K562 (cell line): ENCODE measurements around the gene ABHD3. TPM values are rescaled to one million over a fixed set of nuclear protein-coding genes. Genes with fewer than 3 reads are reported as not detected.

ENCODE experiments used
- ATAC-seq: fragments of 200-7000 bp; cut with Tn5 transposase; 3 replicates; pipeline ENCODE4 v1.9.1; 2020; ENCODE audit warnings: moderate library complexity
- BruUV-seq: library from RNA; stranded (reverse); fragments of 400-500 nt; replicated peaks from 2 replicates; lab custom pipeline; 2021; lab: Mats Ljungman, UMichigan
- CTCF ChIA-PET: fragments of 300-600 bp; formaldehyde crosslinking; extraction: SDS; loops from one replicate; lab custom pipeline; 2021; ENCODE audit warnings: low intra/inter-chr PET ratio; lab: Yijun Ruan, JAX
- POLR2A ChIA-PET: fragments of 300-600, 350-650 bp; sonication (Branson Sonifier 250); formaldehyde crosslinking; extraction: SDS; loops from one replicate; lab custom pipeline; 2021; ENCODE audit warnings: antibody characterized with exemption, inconsistent platforms; lab: Yijun Ruan, JAX
- DNase-seq, 4 experiments: peaks; one replicate each; pipeline versions ENCODE4 v3.0.0 to v3.0.0-alpha.2; 2011 to 2018; ENCODE audit warnings: low spot score in 3 of 4, mixed read lengths in 3 of 4; ENCODE audit errors: extremely low read depth in 1 of 4
- FAIRE-seq: peaks from 2 replicates; lab custom pipeline; 2011; peaks lifted over from hg19 to GRCh38; lab: Jason Lieb, UNC
- H2AFZ ChIP-seq: 2 replicates; pipeline ENCODE4 v1.6.0; 2011; ENCODE audit warnings: low read depth, low read length, control low read depth, inconsistent platforms
- H3K27ac ChIP-seq: fragments of 200-600 bp; 3 replicates; pipeline ENCODE4 v1.8.0; 2011; ENCODE audit warnings: low read depth, mild to moderate bottlenecking, control low read depth, inconsistent platforms, low read length, moderate library complexity, mixed read lengths; ENCODE audit errors: extremely low read depth
- H3K27me3 ChIP-seq, 2 experiments: fragments of 300-600 bp in 1 of 2; 2 replicates in 1 of 2; 3 replicates in 1 of 2; pipeline versions ENCODE4 v1.6.0 to v1.8.0; 2011; ENCODE audit warnings: inconsistent platforms in 2 of 2, low read length in 2 of 2, mild to moderate bottlenecking in 1 of 2, mixed read lengths in 1 of 2, moderate library complexity in 1 of 2; ENCODE audit not compliant: control insufficient read depth in 2 of 2, insufficient read depth in 2 of 2
- H3K36me3 ChIP-seq: fragments of 300-600 bp; 3 replicates; pipeline ENCODE4 v1.8.0; 2011; ENCODE audit warnings: mild to moderate bottlenecking, low read length, inconsistent platforms; ENCODE audit not compliant: control insufficient read depth, insufficient read depth
- H3K4me1 ChIP-seq, 2 experiments: fragments of 200-600 bp in 1 of 2; replicated peaks in 1 of 2; 2 replicates in 1 of 2; 3 replicates in 1 of 2; pipeline versions ENCODE4 v1.5.1 to v1.8.0; 2011; ENCODE audit warnings: inconsistent platforms in 2 of 2, low read length in 2 of 2, mild to moderate bottlenecking in 1 of 2, mixed read lengths in 1 of 2, moderate library complexity in 1 of 2; ENCODE audit not compliant: control insufficient read depth in 2 of 2, insufficient read depth in 2 of 2
- H3K4me2 ChIP-seq: 2 replicates; pipeline ENCODE4 v1.6.1; 2011; ENCODE audit warnings: low read length, control low read depth, inconsistent platforms, mixed read lengths; ENCODE audit not compliant: insufficient read depth
- H3K4me3 ChIP-seq: fragments of 200-600 bp; sonication (generic), shearing (Covaris generic); 2 replicates; pipeline ENCODE4 v1.5.1; 2016; ENCODE audit warnings: control low read depth, inconsistent platforms
- H3K79me2 ChIP-seq: fragments of 200-600 bp; 3 replicates; pipeline ENCODE4 v1.8.0; 2011; ENCODE audit warnings: low read length, inconsistent platforms; ENCODE audit not compliant: control insufficient read depth, insufficient read depth
- H3K9ac ChIP-seq, 2 experiments: 2 replicates each; pipeline versions ENCODE4 v1.6.0 to v1.6.1; 2011; ENCODE audit warnings: low read depth in 2 of 2, low read length in 2 of 2, control low read depth in 1 of 2, inconsistent platforms in 1 of 2, mild to moderate bottlenecking in 1 of 2, mixed read lengths in 1 of 2; ENCODE audit not compliant: insufficient read depth in 1 of 2
- H3K9me1 ChIP-seq: one replicate; pipeline ENCODE4 v1.6.0; 2011; ENCODE audit warnings: inconsistent platforms, mild to moderate bottlenecking, low read length, moderate library complexity; ENCODE audit not compliant: control insufficient read depth, insufficient read depth
- H3K9me3 ChIP-seq: replicated peaks from 2 replicates; pipeline ENCODE4 v1.5.1; 2011; ENCODE audit warnings: low read depth, low read length, inconsistent platforms; ENCODE audit not compliant: control insufficient read depth, insufficient read depth
- H4K20me1 ChIP-seq: replicated peaks from 2 replicates; pipeline ENCODE4 v1.6.1; 2011; ENCODE audit warnings: low read length, inconsistent platforms, mixed read lengths; ENCODE audit not compliant: control insufficient read depth, insufficient read depth
- BDP1 ChIP-seq: IDR thresholded peaks from 3 replicates; pipeline ENCODE4 v1.6.1; 2011; ENCODE audit not compliant: insufficient read length, insufficient read depth
- BRF1 ChIP-seq: IDR thresholded peaks from 3 replicates; pipeline ENCODE4 v1.6.1; 2011; ENCODE audit warnings: borderline replicate concordance, mild to moderate bottlenecking; ENCODE audit not compliant: insufficient read length; ENCODE audit errors: extremely low read depth
- FIP1L1 ChIP-seq: fragments of 200-400 bp; formaldehyde crosslinking; IDR thresholded peaks from 2 replicates; pipeline ENCODE4 v1.6.1; 2018; ENCODE audit warnings: mild to moderate bottlenecking, low read depth, low read length; ENCODE audit not compliant: poor library complexity, severe bottlenecking
- FOXA1 ChIP-seq: fragments of 450-650 bp; IDR thresholded peaks from 2 replicates; pipeline ENCODE4 v1.6.1; 2016; ENCODE audit warnings: mild to moderate bottlenecking, borderline replicate concordance
- FOXP4 ChIP-seq: sonication (generic); formaldehyde crosslinking; IDR thresholded peaks from 2 replicates; pipeline ENCODE4 v1.8.0; 2022; ENCODE audit warnings: mild to moderate bottlenecking, missing genetic modification reagents, borderline replicate concordance
- HDAC3 ChIP-seq: fragments of 450-650 bp; IDR thresholded peaks from 2 replicates; pipeline ENCODE4 v1.6.1; 2018; ENCODE audit warnings: borderline replicate concordance, mild to moderate bottlenecking, moderate library complexity; ENCODE audit not compliant: partially characterized antibody
- HINFP ChIP-seq: fragments of 450-650 bp; conservative IDR thresholded peaks from 2 replicates; pipeline ENCODE4 v1.6.1; 2016; ENCODE audit warnings: missing genetic modification characterization, low read depth, mild to moderate bottlenecking, control low read depth, missing compliant biosample characterization
- MXD1 ChIP-seq: fragments of 250-450 bp; sonication (Bioruptor Pico); IDR thresholded peaks from 2 replicates; pipeline ENCODE4 v1.8.0; 2021; ENCODE audit warnings: borderline replicate concordance, mild to moderate bottlenecking, moderate library complexity; ENCODE audit not compliant: poor library complexity, severe bottlenecking
- NFIC ChIP-seq: fragments of 450-650 bp; IDR thresholded peaks from 2 replicates; pipeline ENCODE4 v1.6.1; 2017; ENCODE audit warnings: mild to moderate bottlenecking, inconsistent platforms
- TSHZ1 ChIP-seq: fragments of 250-450 bp; sonication (Bioruptor Pico); IDR thresholded peaks from 2 replicates; pipeline ENCODE4 v1.4.0; 2020; ENCODE audit warnings: mild to moderate bottlenecking, moderate library complexity
- ZFX ChIP-seq: sonication (generic); formaldehyde crosslinking; IDR thresholded peaks from 2 replicates; pipeline ENCODE4 v1.8.0; 2022; ENCODE audit warnings: mild to moderate bottlenecking, missing genetic modification reagents, moderate library complexity
- ZNF668 ChIP-seq: fragments of 250-450 bp; sonication (Bioruptor Pico); IDR thresholded peaks from 2 replicates; pipeline ENCODE4 v1.8.0; 2022; ENCODE audit warnings: mild to moderate bottlenecking, inconsistent platforms
- WGBS: fragments of 100-300 bp; shearing (Covaris generic); methylation state at CpG from one replicate; pipeline ENCODE4 v1.1.6; 2016; ENCODE audit warnings: low coverage, mixed read lengths; ENCODE audit not compliant: insufficient coverage; ENCODE audit errors: missing lambda C conversion rate; 5-methylcytosine and 5-hydroxymethylcytosine counted together
- in situ Hi-C: fragments of 300-500 bp; cut with MboI; formaldehyde crosslinking; loops from 4 replicates; pipeline ENCODE4 v1.15.0; 2018; ENCODE audit warnings: inconsistent platforms, mixed read lengths
- intact Hi-C: fragments of 100-400 bp; cut with micrococcal nuclease; formaldehyde crosslinking; loops from 2 replicates; pipeline ENCODE4 v1.14.2; 2022
- polyA plus RNA-seq, 8 experiments: library from polyadenylated mRNA; depleted of rRNA in 4 of 8; stranded (reverse) in 5 of 8; unstranded in 3 of 8; fragments of >200 nt; fragmentation: Nextera tagmentation in 2 of 8; fragmentation: Illumina TruSeq in 1 of 8; extraction: Ambion mirVana in 2 of 8; extraction: Trizol in 1 of 8; gene quantifications; 2 replicates each; pipeline versions ENCODE4 v1.2.1 to v1.2.3, GENCODE V29; 2011 to 2014; ENCODE audit warnings: inconsistent platforms in 1 of 8, missing spikeins in 1 of 8
- total RNA-seq, 7 experiments: library from RNA; depleted of rRNA in 6 of 7; stranded (reverse); fragments of >200 nt in 6 of 7; fragmentation: Illumina TruSeq in 2 of 7; extraction: Trizol in 2 of 7; gene quantifications; 2 replicates each; pipeline versions ENCODE4 v1.2.1 to v1.2.3, GENCODE V29; 2011 to 2021; ENCODE audit warnings: low replicate concordance in 1 of 7

ABHD3 gene
- total and polyA plus RNA-seq, 9 of the 15 experiments (the other 6 are each of a cell fraction or from before 2014, with no cell fraction given) = 6.3 to 38.8 (median 19.4) TPM

- H3K4me1 ChIP-seq = no peaks in the 10 kb centered on the region
- peaks cover 15% of the 10 kb centered on the region for H3K36me3 ChIP-seq
- no peaks in the 10 kb centered on the region for H3K27me3 ChIP-seq
- H2AFZ ChIP-seq = no peak overlapping the region
- H3K9me1 ChIP-seq = no peaks in the 10 kb centered on the region
- H3K79me2 ChIP-seq = no peaks in the 10 kb centered on the region
- 94% methylated on average over 3 of the region's 3 CpGs for WGBS
- no peaks in the 10 kb centered on the region for H3K9me3 ChIP-seq
- H4K20me1 ChIP-seq = no peaks in the 10 kb centered on the region
- ATAC-seq = no peak
- no peak for DNase-seq
- intact Hi-C loops = no loop called here
- POLR2A ChIA-PET = no interaction called here
- no peak overlapping the region for H3K4me3 ChIP-seq
- no peak overlapping the region for H3K4me2 ChIP-seq
- in situ Hi-C loops = no loop called here
- H3K27ac ChIP-seq = no peak overlapping the region
- no peak for FAIRE-seq
- CTCF ChIA-PET = no interaction called here
- no peak overlapping the region for H3K9ac ChIP-seq
- no TSS peak for BruUV-seq
- TF ChIP-seq MXD1 (CRISPR knock-in tag) (no peak), HDAC3 (no peak), BDP1 (no peak), FOXA1 (no peak), NFIC (no peak), FOXP4 (CRISPR knock-in tag) (no peak), FIP1L1 (no peak), BRF1 (no peak), ZFX (CRISPR knock-in tag) (no peak), TSHZ1 (no peak), HINFP (tag) (no peak), ZNF668 (no peak)
These were observed 65.8 kb downstream of the ABHD3 start for GRCh38 chr18:21638822-21639221.
